GM13977 (cell line): ENCODE measurements around the gene RBP3.

Experiments used
- DNase-seq: peaks from one replicate; pipeline ENCODE4 v3.0.0; 2012; ENCODE audit warnings: low spot score
- CTCF ChIP-seq: IDR thresholded peaks from 2 replicates; pipeline ENCODE4 v1.5.1; 2012; ENCODE audit warnings: mild to moderate bottlenecking, control low read depth; ENCODE audit not compliant: insufficient read depth; ENCODE audit errors: extremely low read depth, missing control alignments
- in situ Hi-C: fragments of 300-500 bp; cut with MboI; formaldehyde crosslinking; loops from one replicate; pipeline ENCODE4 v1.12.0; 2022; ENCODE audit warnings: low sequenced_read_pairs, low pct_unique_long_range_greater_than_20kb, mixed read lengths, inconsistent platforms; ENCODE audit not compliant: unreplicated experiment

The RBP3 gene

GRCh38 chr10:47322300-47323061 lies 25.7 kb upstream of the RBP3 start, which contains the start of gene GDF2:
TSS of gene GDF2 (plus strand) at chr10:47322454. CDS start at chr10:47322669, 215 bp downstream.
- DNase-seq, result no peak
- in situ Hi-C loops, result no loop called here
- TF ChIP-seq CTCF, result no peak

- TF ChIP-seq CTCF, result no peak
- in situ Hi-C loops, result no loop called here
Observed at GRCh38 chr10:47323087-47323486, 25.1 kb upstream of the RBP3 start.

GRCh38 chr10:47323636-47324296 lies 24.4 kb upstream of the RBP3 start:
- in situ Hi-C loops, result no loop called here
- TF ChIP-seq CTCF, result no peak
- DNase-seq, result no peak

More at GRCh38 chr10:47323087-47323486, 25.1 kb upstream of the RBP3 start:
- DNase-seq, result no peak

DNA sequence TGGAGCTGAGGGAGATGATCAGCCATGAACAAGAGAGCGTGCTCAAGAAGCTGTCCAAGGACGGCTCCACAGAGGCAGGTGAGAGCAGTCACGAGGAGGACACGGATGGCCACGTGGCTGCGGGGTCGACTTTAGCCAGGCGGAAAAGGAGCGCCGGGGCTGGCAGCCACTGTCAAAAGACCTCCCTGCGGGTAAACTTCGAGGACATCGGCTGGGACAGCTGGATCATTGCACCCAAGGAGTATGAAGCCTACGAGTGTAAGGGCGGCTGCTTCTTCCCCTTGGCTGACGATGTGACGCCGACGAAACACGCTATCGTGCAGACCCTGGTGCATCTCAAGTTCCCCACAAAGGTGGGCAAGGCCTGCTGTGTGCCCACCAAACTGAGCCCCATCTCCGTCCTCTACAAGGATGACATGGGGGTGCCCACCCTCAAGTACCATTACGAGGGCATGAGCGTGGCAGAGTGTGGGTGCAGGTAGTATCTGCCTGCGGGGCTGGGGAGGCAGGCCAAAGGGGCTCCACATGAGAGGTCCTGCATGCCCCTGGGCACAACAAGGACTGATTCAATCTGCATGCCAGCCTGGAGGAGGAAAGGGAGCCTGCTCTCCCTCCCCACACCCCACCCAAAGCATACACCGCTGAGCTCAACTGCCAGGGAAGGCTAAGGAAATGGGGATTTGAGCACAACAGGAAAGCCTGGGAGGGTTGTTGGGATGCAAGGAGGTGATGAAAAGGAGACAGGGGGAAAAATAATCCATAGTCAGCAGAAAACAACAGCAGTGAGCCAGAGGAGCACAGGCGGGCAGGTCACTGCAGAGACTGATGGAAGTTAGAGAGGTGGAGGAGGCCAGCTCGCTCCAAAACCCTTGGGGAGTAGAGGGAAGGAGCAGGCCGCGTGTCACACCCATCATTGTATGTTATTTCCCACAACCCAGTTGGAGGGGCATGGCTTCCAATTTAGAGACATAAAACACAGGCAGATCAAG lies 22.6 kb upstream of the RBP3 start:
- no peak for DNase-seq
- no peak for TF ChIP-seq CTCF
- in situ Hi-C loops, result no loop called here

DNA sequence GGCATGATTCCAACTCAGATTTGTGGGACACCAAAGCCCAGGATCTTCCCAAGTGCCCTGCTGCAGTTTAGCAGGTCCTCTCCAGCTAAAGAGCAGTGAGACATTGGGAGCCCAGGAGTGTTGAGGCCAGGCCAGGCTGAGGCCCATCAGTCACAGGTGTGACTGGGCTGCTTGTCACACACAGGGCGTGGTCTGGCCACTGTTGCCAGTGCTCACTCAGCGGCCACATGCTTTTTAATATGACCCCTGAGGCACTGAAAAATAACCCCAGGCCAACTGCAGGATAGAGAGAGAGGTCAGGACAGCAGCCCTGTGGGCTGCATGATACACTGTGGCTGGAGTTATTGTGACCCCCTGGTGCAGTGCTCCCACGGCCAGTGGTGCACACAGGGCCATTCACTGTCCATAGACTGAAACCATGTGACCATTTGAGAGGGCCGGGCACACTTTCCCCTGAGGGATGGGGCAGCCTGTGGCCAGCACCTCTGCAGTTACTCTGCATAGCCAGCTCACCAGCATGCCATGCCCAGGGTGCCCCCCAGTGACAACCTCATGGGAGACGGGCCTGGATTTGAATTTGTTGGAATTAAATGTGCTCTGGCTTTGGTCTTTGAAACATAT lies 21.7 kb upstream of the RBP3 start:
- no peak for DNase-seq
- in situ Hi-C loops, result no loop called here
- no peak for TF ChIP-seq CTCF

GRCh38 chr10:47326927-47327330 lies 21.2 kb upstream of the RBP3 start:
- DNase-seq, result no peak
- TF ChIP-seq CTCF, result no peak
- in situ Hi-C loops, result no loop called here
